ENCODE data around the gene ZBTB5. TPM values are rescaled to one million over a fixed set of nuclear protein-coding genes. Genes with fewer than 3 reads are reported as not detected.

ZBTB5 gene
- polyA plus RNA-seq, 2 of the 4 experiments (the other 2 are of a cell fraction), result 12.4 to 18.1 TPM

DNA sequence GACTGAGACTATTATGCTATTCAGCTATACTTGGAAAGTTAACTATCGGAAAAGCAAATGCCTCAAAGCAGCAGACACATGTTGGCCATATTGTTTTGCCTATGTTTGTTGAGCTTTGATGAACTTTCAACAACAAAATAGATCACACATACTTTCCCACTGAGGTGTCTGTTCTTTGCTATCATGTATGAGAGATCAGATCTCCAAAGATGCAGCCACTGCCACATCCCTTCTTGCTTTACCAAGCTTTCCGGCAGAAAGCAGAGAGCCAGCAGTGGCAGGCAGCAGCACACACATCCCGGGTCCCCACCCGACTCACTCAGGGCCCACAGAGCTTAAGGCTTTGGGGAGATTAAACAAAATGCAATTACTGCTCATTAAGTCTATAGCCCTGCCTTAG lies 18.8 kb downstream of the ZBTB5 start:
- Histone ChIP-seq H3K4me3 (no peak overlapping the region), H3K4me2 (no peak overlapping the region), H3K27ac (no peak overlapping the region), H3K9me3 (no peaks in the 10 kb centered on the region), H3K4me1 (peaks cover 16% of the 10 kb centered on the region)
- FAIRE-seq, result no peak
- no peak for DNase-seq (ENCODE audit: low read depth in 1 of 2, low spot score in 1 of 2)
- WGBS (ENCODE audit: missing lambda C conversion rate), result 96% methylated on average over 4 of the region's 4 CpGs
- POLR2A ChIA-PET, result interaction anchor here (1.1 kb wide), 1 partner anchor 19 kb away, joined by 7 read pairs; the partner anchor contains the start of gene ZBTB5
- CTCF ChIA-PET, result interaction anchor here (0.9 kb wide), 1 partner anchor 11 kb away, joined by 3 read pairs; no protein-coding TSS in a partner anchor
- TF ChIP-seq SMC3 (IDR thresholded peaks at IDR 0.05) (no peak), KDM5A (IDR thresholded peaks at IDR 0.05) (no peak), HOXB5 (CRISPR knock-in tag; IDR thresholded peaks at IDR 0.05) (no peak), FOSL2 (IDR thresholded peaks at IDR 0.05) (no peak), FOSL2 (CRISPR knock-in tag; IDR thresholded peaks at IDR 0.05) (no peak), KDM1A (IDR thresholded peaks at IDR 0.05; ENCODE audit: low read depth) (no peak), TFCP2L1 (CRISPR knock-in tag; IDR thresholded peaks at IDR 0.05) (no peak), NFE2L2 (conservative IDR thresholded peaks at IDR 0.05; ENCODE audit: low read length) (no peak), CBX2 (IDR thresholded peaks at IDR 0.05; ENCODE audit: borderline replicate concordance, low read depth) (no peak), POLR2A (IDR thresholded peaks at IDR 0.05; ENCODE audit: low read length) (no peak), MYC (IDR thresholded peaks at IDR 0.05; ENCODE audit: borderline replicate concordance, low read length) (no peak), SREBF2 (IDR thresholded peaks at IDR 0.05) (no peak), ZSCAN20 (CRISPR knock-in tag; IDR thresholded peaks at IDR 0.05) (no peak), RCOR1 (IDR thresholded peaks at IDR 0.05; ENCODE audit: low read depth, low read length) (no peak), ZC3H11A (IDR thresholded peaks at IDR 0.05) (no peak)
- TF ChIP-seq, protein P1, sequence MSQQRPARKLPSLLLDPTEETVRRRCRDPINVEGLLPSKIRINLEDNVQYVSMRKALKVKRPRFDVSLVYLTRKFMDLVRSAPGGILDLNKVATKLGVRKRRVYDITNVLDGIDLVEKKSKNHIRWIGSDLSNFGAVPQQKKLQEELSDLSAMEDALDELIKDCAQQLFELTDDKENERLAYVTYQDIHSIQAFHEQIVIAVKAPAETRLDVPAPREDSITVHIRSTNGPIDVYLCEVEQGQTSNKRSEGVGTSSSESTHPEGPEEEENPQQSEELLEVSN (IDR thresholded peaks at IDR 0.05; ENCODE audit: borderline replicate concordance, low read depth), result no peak
- TF ChIP-seq, protein P2, sequence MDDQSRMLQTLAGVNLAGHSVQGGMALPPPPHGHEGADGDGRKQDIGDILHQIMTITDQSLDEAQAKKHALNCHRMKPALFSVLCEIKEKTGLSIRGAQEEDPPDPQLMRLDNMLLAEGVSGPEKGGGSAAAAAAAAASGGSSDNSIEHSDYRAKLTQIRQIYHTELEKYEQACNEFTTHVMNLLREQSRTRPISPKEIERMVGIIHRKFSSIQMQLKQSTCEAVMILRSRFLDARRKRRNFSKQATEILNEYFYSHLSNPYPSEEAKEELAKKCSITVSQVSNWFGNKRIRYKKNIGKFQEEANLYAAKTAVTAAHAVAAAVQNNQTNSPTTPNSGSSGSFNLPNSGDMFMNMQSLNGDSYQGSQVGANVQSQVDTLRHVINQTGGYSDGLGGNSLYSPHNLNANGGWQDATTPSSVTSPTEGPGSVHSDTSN (IDR thresholded peaks at IDR 0.05), result no peak
- TF ChIP-seq, protein P3, sequence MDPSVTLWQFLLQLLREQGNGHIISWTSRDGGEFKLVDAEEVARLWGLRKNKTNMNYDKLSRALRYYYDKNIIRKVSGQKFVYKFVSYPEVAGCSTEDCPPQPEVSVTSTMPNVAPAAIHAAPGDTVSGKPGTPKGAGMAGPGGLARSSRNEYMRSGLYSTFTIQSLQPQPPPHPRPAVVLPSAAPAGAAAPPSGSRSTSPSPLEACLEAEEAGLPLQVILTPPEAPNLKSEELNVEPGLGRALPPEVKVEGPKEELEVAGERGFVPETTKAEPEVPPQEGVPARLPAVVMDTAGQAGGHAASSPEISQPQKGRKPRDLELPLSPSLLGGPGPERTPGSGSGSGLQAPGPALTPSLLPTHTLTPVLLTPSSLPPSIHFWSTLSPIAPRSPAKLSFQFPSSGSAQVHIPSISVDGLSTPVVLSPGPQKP (IDR thresholded peaks at IDR 0.05; ENCODE audit: low read depth, low read length), result no peak
- no peak for ATAC-seq

DNA sequence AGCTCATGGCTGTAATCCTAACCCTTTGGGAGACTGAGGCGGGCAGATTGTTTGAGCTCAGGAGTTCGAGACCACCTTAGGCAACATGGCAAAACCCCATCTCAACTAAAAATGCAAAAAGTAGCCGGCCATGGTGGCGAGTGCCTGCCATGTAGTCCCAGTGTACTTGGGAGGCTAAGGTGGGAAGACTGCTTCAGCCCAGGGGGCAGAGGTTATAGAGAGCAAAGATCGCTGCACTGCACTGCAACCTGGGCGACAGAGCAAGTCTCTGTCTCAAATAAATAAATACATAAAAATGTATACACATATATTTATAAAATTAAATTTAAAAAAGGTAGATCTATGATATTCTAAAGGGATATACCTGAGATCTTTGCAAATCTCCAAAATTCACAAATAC lies 19.4 kb downstream of the ZBTB5 start:
- Histone ChIP-seq H3K4me1 (peaks cover 16% of the 10 kb centered on the region), H3K4me2 (no peak overlapping the region), H3K4me3 (no peak overlapping the region), H3K9me3 (no peaks in the 10 kb centered on the region), H3K27ac (no peak overlapping the region)
- ATAC-seq (no peak), DNase-seq (ENCODE audit: low read depth in 1 of 2, low spot score in 1 of 2) (no peak), FAIRE-seq (no peak)
- ChIA-PET POLR2A (interaction anchor here (1.1 kb wide), 1 partner anchor 20 kb away, joined by 7 read pairs; the partner anchor contains the start of gene ZBTB5), CTCF (interaction anchor here (0.9 to 1.0 kb wide), 2 partner anchors 12 kb away, joined by 3 read pairs; no protein-coding TSS in a partner anchor)
- TF ChIP-seq FOSB (CRISPR knock-in tag; IDR thresholded peaks at IDR 0.05), result no peak
- TF ChIP-seq, protein P3 (IDR thresholded peaks at IDR 0.05; ENCODE audit: low read depth, low read length), result no peak
- TF ChIP-seq MYC (IDR thresholded peaks at IDR 0.05; ENCODE audit: borderline replicate concordance, low read length), result no peak
- TF ChIP-seq, protein P4, sequence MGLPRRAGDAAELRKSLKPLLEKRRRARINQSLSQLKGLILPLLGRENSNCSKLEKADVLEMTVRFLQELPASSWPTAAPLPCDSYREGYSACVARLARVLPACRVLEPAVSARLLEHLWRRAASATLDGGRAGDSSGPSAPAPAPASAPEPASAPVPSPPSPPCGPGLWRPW (IDR thresholded peaks at IDR 0.05), result no peak
- TF ChIP-seq ZFP36 (IDR thresholded peaks at IDR 0.05; ENCODE audit: borderline replicate concordance, partially characterized antibody), result no peak
- TF ChIP-seq ZNF302 (CRISPR knock-in tag; IDR thresholded peaks at IDR 0.05), result no peak
- TF ChIP-seq HOXB5 (CRISPR knock-in tag; IDR thresholded peaks at IDR 0.05), result no peak
- no peak for TF ChIP-seq CBX8 (IDR thresholded peaks at IDR 0.05)
- TF ChIP-seq HDAC2 (IDR thresholded peaks at IDR 0.05), result no peak
- TF ChIP-seq JUNB (IDR thresholded peaks at IDR 0.05), result no peak
- no peak for TF ChIP-seq EP300 (IDR thresholded peaks at IDR 0.05)
- TF ChIP-seq TP53 (CRISPR knock-in tag; IDR thresholded peaks at IDR 0.05), result no peak
- no peak for TF ChIP-seq NPAS2 (CRISPR knock-in tag; IDR thresholded peaks at IDR 0.05; ENCODE audit: borderline replicate concordance)
- no peak for TF ChIP-seq CEBPB (IDR thresholded peaks at IDR 0.05)
- TF ChIP-seq POLR2A (IDR thresholded peaks at IDR 0.05; ENCODE audit: low read length), result no peak
- TF ChIP-seq EHF (CRISPR knock-in tag; IDR thresholded peaks at IDR 0.05), result no peak
- 91% methylated on average over 6 of the region's 6 CpGs for WGBS (ENCODE audit: missing lambda C conversion rate)

Measured in A549 (cell line).